IPS-NIHi7 (cell line): ENCODE results near the gene ADGB.

Source experiments
- DNase-seq: peaks from one replicate; pipeline ENCODE4 v3.0.0; 2012; ENCODE audit warnings: mixed read lengths; ENCODE audit errors: extremely low spot score

The ADGB gene

GRCh38 chr6:146634022-146634421 lies 35.2 kb downstream of the ADGB start:
- DNase-seq: no peak

DNA sequence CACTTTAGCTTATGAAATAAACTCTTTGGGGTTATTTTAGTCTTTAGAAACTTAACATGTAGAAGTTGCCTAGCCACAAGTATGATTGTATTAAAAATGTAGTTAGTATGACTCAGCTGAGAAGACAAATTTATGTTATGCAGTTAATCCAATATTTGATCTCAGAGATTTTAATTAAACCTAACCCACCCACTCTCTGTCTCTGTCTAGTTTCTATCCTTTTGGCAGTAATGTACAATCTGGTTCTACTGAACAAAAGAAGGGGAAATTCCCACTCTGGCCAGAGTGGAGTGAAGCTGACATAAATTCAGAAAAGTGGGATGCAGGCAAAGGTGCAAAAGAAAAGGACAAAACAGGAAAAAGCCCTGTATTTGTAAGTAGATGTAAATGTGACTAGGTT lies 36.4 kb downstream of the ADGB start:
- DNase-seq: no peak

- DNase-seq: no peak
These were observed 37.7 kb downstream of the ADGB start for GRCh38 chr6:146636481-146636880.

DNA sequence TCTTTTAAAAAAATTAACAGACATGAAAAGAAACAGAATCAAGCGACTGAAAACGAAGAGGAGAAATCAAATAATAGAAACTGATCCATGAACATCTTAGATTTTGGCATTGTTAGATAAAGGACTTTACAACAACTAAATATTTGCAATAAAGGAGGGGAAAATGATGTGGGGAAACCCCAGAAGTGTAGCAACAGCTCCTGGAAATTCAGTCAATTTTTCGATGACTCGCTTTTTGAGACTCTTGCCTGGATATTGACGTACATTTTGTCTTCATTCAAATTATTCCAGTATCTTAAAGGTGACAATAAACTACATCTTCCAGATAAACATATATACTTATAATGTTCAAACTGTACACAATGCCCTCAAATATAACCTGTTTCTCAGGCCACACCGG lies 44.1 kb downstream of the ADGB start:
- DNase-seq: no peak

DNA sequence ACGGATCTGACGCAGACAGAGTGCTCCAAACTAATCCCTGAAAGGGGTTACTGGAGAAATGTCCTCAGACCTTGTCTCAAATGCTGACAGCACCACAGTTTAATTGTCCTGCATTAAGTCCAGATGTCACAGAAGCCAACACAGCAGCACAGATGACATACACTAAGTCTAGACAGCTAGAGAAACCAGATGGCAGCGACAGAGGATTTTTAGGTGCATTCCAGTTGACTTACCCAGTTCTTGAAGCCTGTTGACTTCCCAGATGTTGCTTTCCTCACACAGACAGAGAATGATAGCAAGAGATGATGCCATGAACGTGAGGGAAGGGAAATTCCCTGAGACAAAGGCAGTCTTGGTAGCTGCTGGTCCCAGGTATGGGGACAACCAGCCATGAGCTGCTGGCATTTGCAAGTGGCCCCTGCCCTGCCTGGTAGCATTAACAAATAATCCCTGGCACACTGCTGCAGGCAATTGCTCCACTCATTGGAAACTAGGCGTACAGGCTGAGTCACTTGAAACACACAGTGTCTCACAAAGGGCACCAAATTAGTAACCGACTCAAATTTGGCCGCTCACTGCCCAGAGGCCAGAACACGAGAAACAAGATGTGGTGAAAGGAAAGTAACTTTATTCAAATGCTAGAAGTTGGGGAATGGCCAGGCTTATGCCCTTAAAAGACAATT lies 52.2 kb downstream of the ADGB start:
- DNase-seq: no peak

GRCh38 chr6:146651482-146651863 lies 52.7 kb downstream of the ADGB start:
- no peak for DNase-seq

GRCh38 chr6:146657432-146657831 lies 58.7 kb downstream of the ADGB start:
- DNase-seq: no peak

DNA sequence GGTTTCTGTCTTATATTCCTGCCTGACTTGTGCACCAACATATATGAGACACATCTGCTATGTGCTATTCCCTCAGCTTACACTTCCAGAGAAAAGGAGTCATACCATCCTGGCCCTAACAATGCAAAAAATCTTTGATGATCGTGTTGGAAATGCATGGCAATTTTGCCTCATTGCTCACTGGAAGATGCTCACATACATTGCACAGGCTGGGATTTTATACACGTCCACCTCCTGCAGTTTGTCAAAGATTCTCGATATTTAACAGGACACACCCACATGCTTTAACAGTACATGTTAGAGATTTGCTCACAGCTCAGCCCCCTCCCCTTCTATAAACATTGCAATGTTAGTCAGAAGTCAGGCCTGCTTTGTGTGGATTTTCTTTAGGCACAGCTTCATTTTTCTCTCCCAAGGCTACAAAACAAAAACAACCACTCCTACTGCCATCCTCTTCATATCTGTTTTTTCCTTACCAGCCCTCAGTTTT lies 66.1 kb downstream of the ADGB start:
- no peak for DNase-seq

DNA sequence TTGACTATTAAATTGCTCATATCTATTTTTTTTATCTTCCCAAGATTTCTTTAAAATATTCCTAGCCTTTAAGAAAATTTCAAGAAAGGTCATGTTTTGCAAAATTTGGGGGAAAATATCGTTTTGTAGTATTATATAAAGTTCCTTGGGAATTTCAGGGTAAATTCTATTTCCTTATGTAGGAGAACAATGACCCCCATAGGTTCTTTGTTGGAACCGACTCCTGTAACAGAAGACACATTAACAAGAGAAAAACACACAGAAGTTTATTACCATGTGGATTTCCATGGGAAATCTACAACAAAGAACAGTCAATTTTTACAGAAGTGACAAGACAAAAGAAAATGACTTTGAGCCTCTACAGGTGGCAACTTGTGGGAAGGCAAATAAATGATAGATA lies 68.1 kb downstream of the ADGB start:
- DNase-seq: no peak

GRCh38 chr6:146670161-146670560 lies 71.4 kb downstream of the ADGB start:
- no peak for DNase-seq

GRCh38 chr6:146673069-146673468 lies 74.3 kb downstream of the ADGB start:
- DNase-seq: no peak

GRCh38 chr6:146679386-146679785 lies 80.6 kb downstream of the ADGB start:
- DNase-seq: no peak

GRCh38 chr6:146682919-146683318 lies 84.1 kb downstream of the ADGB start:
- no peak for DNase-seq

DNA sequence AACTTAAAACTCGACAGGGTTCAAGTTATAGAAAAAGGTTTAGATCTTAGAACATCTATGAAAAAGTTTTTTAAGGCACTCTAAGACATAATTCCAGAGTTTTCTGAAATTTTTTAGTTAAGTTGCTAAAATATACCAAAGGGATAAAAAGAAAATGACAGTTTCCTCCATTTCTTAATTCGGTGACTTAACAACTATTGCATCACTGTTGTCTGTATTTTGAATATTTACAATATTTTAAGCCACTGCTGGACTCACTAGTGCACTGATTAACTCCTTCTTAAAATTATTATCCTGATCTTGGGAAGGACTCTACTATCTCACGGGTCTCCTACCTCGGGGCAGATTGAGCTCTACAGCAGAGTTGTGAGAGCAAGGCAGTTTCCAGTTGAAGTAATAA lies 91.0 kb downstream of the ADGB start:
- DNase-seq: no peak

DNA sequence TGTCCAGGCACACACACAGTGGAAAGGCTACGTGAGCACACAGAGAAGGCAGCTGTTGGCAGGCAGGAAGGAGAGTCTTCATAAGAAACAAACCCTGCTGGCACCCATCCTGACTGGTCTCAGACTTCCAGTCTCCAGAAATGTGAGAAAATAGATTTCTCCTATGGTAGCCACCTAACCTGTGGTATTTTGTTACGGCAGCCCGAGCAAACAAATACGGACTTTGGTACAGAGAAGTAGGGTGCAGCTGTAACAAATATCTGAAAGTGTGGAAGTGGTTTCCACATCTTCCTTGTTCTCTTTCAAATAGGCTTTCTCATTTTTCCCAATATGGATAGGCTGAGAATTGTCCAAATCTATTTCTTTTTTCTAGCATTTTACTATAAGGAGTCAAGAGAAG lies 94.6 kb downstream of the ADGB start:
- DNase-seq: no peak

GRCh38 chr6:146697921-146698320 lies 99.1 kb downstream of the ADGB start:
- no peak for DNase-seq

DNA sequence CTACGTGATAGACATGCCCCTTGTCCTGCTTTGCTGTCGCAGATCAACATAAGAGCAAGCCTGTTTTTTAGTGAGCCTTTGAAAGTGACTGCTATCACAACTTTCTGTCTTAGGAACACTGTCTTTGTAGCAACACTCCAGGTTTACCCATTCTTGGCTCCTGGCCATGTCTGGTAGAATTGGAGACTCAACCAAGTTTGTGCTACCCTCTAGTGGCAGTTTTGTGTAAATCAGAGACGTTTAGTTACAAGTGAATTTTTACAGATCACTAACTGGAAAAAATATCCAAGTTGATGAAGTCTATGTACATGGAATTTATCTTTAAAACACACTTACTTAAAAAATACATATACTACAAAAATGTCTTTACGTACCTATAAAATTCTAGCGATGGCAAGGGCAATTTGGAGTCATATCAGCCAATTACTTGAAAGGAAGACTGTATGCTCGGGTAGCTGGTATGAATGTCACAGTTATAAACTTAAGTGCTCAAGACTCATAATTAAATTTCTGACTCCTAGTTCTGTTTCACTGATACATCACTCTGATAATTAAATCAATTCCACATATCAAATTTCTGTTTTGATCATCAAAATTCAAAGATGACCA lies 101.4 kb downstream of the ADGB start:
- DNase-seq: peak; percentile 63

- DNase-seq: no peak
These were observed 102.9 kb downstream of the ADGB start for GRCh38 chr6:146701632-146702031.

DNA sequence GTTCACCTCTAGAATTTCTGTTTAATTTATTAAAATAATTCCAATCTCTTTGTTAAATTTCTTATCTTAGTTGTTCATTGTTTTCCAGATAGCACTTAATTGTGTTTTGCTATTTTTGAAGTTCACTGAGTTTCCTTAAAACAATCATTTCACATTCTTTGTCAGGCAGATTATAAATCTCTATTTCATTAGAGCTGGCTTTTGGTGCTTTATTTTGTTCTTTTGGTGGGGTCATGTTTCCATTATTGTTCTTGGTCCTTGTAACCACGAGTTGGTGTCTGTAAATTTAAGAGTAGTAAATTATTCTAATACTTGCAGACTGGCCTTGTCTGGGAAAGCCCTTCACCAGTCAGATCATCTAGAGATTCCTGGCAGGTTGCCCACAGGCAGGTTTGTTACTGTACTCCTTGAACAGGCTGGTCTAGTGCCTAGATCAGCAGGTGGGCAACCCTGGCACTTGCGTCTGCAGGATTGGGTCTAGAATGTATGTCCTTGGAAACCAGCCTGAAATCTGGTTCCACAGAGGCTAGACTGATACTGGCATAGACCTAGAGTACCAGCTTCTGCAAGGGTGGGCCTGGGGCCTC lies 110.4 kb downstream of the ADGB start:
- DNase-seq: no peak

DNA sequence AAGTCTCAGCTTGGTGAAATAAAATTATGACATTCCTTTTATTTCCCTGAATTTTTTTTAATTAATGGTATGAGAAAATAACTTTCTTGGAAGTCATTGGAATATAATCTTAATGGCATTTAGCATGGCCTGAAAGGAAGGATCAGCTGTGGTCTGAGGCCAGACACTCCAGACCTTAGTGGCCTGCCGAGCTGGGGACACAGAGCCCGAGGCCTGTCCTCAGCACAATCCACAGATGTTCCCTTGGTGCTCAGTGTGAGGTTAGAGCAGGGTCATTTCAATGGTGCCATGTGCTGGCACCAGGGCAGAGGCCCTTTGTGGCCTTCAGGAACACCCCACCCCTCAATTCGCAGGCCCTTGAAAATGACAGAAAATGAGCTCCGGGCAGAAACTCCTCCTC lies 120.6 kb downstream of the ADGB start:
- DNase-seq: no peak

DNA sequence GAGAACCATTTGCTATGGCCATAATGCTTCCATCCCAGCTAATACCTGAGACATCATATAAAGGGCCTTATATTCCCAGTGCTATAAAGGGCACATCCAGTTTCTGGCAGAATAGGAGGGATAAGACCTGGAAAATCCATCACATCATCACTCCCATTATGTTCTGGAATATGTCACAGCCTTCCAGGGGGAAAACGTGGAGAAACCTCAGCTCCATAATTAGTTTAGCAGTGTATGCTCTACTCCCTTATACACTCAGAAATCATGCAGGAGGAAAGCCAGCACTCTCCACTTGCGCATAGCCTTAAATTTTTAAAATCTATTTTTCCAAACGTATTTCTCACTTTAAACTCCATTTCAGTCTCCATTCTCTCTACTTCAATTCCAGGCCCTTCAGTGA lies 140.9 kb downstream of the ADGB start:
- DNase-seq: no peak

DNA sequence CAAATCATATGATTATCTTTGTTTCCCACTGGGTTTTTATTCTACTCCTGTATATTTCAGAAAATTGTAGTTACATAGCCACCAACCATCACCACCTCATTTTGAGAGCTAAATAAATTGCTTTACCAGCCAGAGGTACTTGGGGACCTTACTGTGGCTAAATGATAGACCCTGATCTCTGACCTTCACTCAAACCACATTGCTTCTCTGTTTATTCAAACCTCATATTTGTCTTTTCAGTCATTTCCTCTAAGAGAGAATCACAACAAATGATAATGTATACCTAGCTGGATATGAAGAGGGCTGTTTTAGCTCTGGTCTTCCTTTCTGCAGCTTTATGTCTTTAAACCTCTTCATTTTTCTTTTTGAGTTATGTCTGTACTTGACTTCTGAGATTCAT lies 142.8 kb downstream of the ADGB start:
- no peak for DNase-seq

DNA sequence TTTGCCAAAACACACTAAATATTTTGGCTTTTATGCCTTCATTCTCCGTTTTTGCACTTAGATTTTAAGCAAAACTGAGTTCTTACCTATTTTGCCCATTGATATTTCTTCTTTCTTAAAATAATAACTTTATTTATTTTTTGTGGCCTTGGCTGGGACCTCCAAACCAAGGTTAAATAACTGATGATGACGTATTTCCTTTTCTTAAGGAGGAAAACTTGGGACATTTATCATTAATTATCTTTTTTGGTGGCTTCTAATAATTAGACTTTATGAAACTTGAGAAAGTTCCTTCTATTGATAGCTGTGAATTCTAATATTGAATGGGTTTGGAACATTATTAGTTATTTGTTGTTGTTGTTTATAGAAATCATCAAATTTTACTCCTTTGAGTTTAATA lies 154.5 kb downstream of the ADGB start:
- no peak for DNase-seq
